NCI-H345 treated with DMSO at 0.1 percent for 48 hours (cell line): ENCODE data around the gene NCOA3.
"Not testable (repeated sequence)": the region's sequence is repeated elsewhere in the genome, so short reads cannot be mapped to it uniquely, and the experiment has no call there.

Experiments
- DNase-seq: peaks from one replicate; lab custom pipeline; 2025; ENCODE audit not compliant: unreplicated experiment; lab: John Stamatoyannopoulos, UW

The NCOA3 gene

GRCh38 chr20:47468290-47469050, 33.2 kb upstream of the NCOA3 start:
- no peak for DNase-seq

DNA sequence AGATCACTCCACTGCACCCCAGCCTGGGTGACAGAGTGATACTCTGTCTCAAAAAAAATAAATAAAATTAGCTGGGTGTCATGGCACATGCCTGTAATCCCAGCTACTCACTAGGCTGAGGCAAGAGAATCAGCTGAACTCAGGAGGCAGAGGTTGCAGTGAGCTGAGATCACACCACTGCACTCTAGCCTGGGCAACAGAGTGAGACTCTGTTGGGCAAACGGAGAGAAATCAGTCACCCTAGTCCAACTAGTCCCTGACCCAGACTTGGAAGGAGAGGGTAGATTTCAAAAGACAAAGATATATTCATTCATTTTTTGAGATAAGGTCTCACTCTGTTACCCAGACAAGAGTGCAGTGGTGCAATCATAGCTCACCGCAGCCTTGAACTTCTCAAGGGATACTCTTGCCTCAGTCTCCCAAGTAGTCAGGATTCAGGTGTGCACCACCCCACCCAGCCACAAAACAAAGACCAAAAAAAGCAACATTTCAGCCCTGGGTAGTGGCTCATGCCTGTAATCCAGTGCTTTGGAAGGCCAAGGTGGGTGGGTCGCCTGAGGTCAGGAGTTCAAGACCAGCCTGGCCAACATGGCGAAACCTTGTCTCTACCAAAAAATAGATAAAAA, 26.2 kb upstream of the NCOA3 start:
- no peak for DNase-seq

- no peak for DNase-seq
Measured at GRCh38 chr20:47476452-47476851, 25.2 kb upstream of the NCOA3 start.

GRCh38 chr20:47479093-47479492, 22.6 kb upstream of the NCOA3 start:
- no peak for DNase-seq

GRCh38 chr20:47479506-47479905, 22.2 kb upstream of the NCOA3 start:
- DNase-seq: no peak

DNA sequence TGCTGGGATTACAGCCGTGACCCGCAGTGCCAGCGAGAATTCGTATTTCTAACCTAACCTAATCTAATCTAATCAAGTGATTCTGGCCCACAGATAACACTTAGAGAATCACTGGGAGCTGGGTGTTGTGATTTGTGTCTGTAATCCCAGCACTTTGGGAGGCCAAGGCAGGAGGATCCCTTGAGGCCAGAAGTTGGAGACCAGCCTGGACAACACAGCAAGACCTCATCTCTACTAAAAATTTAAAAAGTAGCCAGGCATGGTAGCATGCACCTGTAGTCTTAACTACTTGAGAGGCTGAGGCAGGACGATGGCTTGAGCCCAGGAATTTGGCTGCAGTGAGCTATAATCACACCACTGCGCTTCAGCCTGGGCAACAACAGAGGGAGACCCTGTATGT, 21.4 kb upstream of the NCOA3 start:
- no peak for DNase-seq

DNA sequence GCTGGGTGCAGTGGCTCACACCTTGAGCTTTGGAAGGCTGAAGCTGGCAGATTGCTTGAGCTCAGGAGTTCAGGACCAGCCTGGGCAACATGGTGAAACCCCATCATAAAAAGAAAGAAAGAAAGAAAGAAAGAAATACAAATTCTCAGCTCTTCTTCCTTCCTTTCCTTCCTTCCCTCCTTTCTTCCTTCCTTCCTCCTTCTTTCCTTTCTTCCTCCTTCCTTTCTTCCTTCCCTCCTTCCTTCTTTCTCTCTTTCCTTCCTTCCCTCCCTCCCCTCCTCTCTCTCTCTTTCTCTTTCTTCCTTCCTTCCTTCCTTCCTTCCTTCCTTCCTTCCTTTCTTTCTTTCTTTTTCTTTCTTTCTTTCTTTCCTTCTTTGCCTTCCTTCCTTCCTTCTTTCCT, 21.0 kb upstream of the NCOA3 start:
- no peak for DNase-seq

GRCh38 chr20:47481330-47482216, 20.1 kb upstream of the NCOA3 start:
- no peak for DNase-seq

- no peak for DNase-seq
Measured at GRCh38 chr20:47482705-47483104, 19.0 kb upstream of the NCOA3 start.

DNA sequence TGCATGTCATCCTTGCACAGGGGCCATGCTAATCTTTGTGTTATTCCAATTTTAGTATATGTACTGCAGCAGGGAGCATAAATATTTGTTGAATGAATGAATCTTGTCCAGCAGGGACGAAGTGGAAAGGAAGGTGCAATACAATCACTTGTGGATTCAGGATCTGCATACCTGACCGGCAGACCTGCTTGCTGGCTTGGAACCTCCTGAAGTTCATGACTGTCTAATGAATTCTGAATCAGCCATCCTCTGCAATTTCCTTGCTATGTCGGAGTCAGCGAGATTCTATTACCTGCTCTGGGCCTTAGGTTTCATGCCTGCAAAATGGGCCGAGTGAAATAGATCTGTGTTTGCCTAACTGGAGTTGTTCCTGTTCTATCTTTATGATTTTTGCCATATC, 17.4 kb upstream of the NCOA3 start:
- no peak for DNase-seq

- DNase-seq: no peak
Measured at GRCh38 chr20:47487175-47487917, 14.3 kb upstream of the NCOA3 start.

DNA sequence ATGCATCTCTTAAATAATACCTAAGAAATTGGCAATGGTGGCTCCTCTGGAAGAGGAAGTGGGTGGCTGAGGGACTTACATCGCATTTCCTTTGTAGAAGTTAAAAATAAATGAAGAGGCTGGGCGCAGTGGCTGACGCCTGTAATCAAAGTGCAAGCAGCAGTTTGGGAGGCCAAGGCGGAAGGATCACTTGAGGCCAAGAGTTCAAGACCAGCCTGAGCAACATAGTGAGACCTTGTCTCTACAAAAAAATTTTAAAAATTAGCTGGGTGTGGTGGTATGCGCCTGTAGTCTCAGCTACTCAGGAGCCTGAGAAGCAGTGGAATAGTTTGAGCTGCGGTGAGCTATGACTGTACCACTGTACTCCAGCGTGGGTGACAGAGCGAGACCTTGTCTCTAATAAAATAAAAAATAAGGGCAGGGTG, 12.2 kb upstream of the NCOA3 start:
- no peak for DNase-seq

- no peak for DNase-seq
Measured at GRCh38 chr20:47490795-47491194, 10.9 kb upstream of the NCOA3 start.

GRCh38 chr20:47492284-47492683, 9.4 kb upstream of the NCOA3 start:
- no peak for DNase-seq

DNA sequence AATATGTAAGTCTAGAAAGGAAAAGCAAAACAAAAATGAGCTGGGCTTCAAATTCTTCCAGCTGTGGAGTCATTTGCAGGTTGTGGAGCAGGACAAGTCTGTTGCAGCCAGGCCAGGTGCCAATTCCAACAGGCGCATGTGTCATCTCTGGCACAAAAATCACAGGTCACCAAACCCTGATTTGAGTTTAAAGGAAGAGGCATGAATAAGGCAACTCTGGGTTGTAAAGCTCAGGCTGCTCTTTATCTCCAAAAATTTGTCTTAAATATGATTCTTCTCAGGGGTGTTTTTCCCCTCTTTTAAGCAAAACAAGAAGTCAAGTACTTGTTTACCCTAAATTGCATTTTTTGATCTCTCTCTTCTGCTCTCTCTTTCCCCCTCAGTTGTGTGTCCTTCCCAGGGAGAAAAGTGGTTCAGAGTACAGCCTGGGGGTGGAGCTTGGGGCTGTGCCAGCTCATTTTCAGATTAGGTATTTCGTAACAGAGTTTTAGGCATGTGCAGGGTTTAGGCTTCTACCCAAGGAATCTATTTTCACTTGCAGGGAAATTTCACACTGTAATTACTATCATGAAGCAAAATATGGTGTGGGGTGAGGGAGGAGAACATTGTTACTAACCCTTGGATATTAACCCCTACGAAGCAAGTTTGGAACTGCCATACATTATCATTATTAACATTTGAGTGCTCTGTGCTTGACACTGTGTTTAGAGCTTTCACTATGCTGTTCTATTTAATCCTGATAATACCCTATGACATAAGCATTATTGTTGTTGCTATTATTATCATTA, 8.3 kb upstream of the NCOA3 start:
- DNase-seq: peak; percentile 61

GRCh38 chr20:47493963-47494293, 7.8 kb upstream of the NCOA3 start:
- DNase-seq: peak; percentile 34

GRCh38 chr20:47494606-47495005, 7.1 kb upstream of the NCOA3 start:
- DNase-seq: not testable (repeated sequence)

GRCh38 chr20:47496118-47496517, 5.6 kb upstream of the NCOA3 start:
- no peak for DNase-seq

GRCh38 chr20:47498606-47499005, 3.1 kb upstream of the NCOA3 start:
- DNase-seq: no peak

DNA sequence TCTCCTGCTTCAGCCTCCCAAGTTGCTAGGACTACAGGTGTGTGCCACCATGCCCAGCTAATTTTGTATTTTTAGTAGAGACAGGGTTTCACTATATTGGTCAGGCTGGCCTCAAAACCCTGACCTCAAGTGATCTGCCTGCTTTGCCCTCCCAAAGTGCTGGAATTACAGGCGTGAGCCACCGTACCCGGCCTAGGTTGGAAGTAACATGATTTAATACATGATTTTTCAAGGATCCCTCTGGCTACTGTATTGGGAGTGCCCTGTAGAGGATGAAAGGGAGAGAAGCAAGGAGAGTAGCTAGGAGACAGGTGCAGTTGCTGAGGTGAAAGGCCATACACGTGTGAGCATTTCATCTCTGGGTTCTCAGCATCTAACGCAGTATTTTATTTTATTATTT, 2.6 kb upstream of the NCOA3 start:
- DNase-seq: no peak
